Measurements from ENCODE around the gene SIRPG. TPM values are rescaled to one million over a fixed set of nuclear protein-coding genes. Genes with fewer than 3 reads are reported as not detected.
"Not testable (repeated sequence)": the region's sequence is repeated elsewhere in the genome, so short reads cannot be mapped to it uniquely, and the experiment has no call there.

The SIRPG gene
- 0.20 TPM for total RNA-seq
- long read RNA-seq: 0 reads

GRCh38 chr20:1657556-1658334 is at the start of gene SIRPG:
Gene SIRPG (minus strand): TSS chr20:1657779. CDS start chr20:1657714, 65 bp downstream.
- DNase-seq (no peak), ATAC-seq (no peak)
- intact Hi-C loops (cut with micrococcal nuclease): no loop called here

- ATAC-seq; DNase-seq; intact Hi-C loops (cut with micrococcal nuclease): not testable (repeated sequence)
Measured at GRCh38 chr20:1706887-1707286, 49.3 kb upstream of the SIRPG start.

- intact Hi-C loops (cut with micrococcal nuclease): no loop called here
- DNase-seq: no peak
- no peak for ATAC-seq
Measured at GRCh38 chr20:1706079-1706478, 48.5 kb upstream of the SIRPG start.

- DNase-seq: no peak
- ATAC-seq: no peak
- intact Hi-C loops (cut with micrococcal nuclease): no loop called here
Measured at GRCh38 chr20:1702855-1703254, 45.3 kb upstream of the SIRPG start.

GRCh38 chr20:1702328-1702727 is 44.7 kb upstream of the SIRPG start:
- intact Hi-C loops (cut with micrococcal nuclease): no loop called here
- ATAC-seq: no peak
- DNase-seq: no peak

- DNase-seq (no peak), ATAC-seq (no peak)
- intact Hi-C loops (cut with micrococcal nuclease): no loop called here
Measured at GRCh38 chr20:1700990-1701389, 43.4 kb upstream of the SIRPG start.

GRCh38 chr20:1697592-1697991 is 40.0 kb upstream of the SIRPG start:
- no peak for DNase-seq
- intact Hi-C loops (cut with micrococcal nuclease): no loop called here
- no peak for ATAC-seq

GRCh38 chr20:1696521-1697209 is 39.1 kb upstream of the SIRPG start:
- intact Hi-C loops (cut with micrococcal nuclease): no loop called here

GRCh38 chr20:1694672-1695071 is 37.1 kb upstream of the SIRPG start:
- DNase-seq (no peak), ATAC-seq (no peak)
- intact Hi-C loops (cut with micrococcal nuclease): no loop called here

More at GRCh38 chr20:1696521-1697209, 39.1 kb upstream of the SIRPG start:
- no peak for ATAC-seq
- DNase-seq: no peak

- intact Hi-C loops (cut with micrococcal nuclease): no loop called here
- DNase-seq: no peak
- no peak for ATAC-seq
Measured at GRCh38 chr20:1693427-1693826, 35.8 kb upstream of the SIRPG start.

GRCh38 chr20:1689721-1690120 is 32.1 kb upstream of the SIRPG start:
- intact Hi-C loops (cut with micrococcal nuclease): no loop called here
- ATAC-seq: no peak
- no peak for DNase-seq

GRCh38 chr20:1688886-1689538 is 31.4 kb upstream of the SIRPG start:
- intact Hi-C loops (cut with micrococcal nuclease): no loop called here
- ATAC-seq: no peak
- no peak for DNase-seq

GRCh38 chr20:1687053-1687452 is 29.5 kb upstream of the SIRPG start:
- DNase-seq (no peak), ATAC-seq (no peak)
- intact Hi-C loops (cut with micrococcal nuclease): no loop called here

- intact Hi-C loops (cut with micrococcal nuclease): no loop called here
- ATAC-seq (no peak), DNase-seq (no peak)
Measured at GRCh38 chr20:1686151-1686748, 28.7 kb upstream of the SIRPG start.

- intact Hi-C loops (cut with micrococcal nuclease): no loop called here
- no peak for DNase-seq
- ATAC-seq: no peak
Measured at GRCh38 chr20:1685304-1686052, 27.9 kb upstream of the SIRPG start.

GRCh38 chr20:1684872-1685271 is 27.3 kb upstream of the SIRPG start:
- intact Hi-C loops (cut with micrococcal nuclease): no loop called here
- DNase-seq (no peak), ATAC-seq (no peak)

GRCh38 chr20:1676650-1677049 is 19.1 kb upstream of the SIRPG start:
- ATAC-seq (no peak), DNase-seq (no peak)
- intact Hi-C loops (cut with micrococcal nuclease): no loop called here

GRCh38 chr20:1674990-1675780 is 17.6 kb upstream of the SIRPG start:
- DNase-seq: no peak
- no peak for ATAC-seq
- intact Hi-C loops (cut with micrococcal nuclease): no loop called here

All from left ventricle myocardium superior (tissue), 1 donor.